Activated B cell treated with CpG ODN at 0.5 μM for 24 hours (primary cell): ENCODE results near the gene DNAJB1. TPM values are rescaled to one million over a fixed set of nuclear protein-coding genes. Genes with fewer than 3 reads are reported as not detected.
A peak's percentile ranks its signal among the peaks of the same experiment; 100 is the strongest.

Source experiments
- ATAC-seq: fragments of 200-7000 bp; cut with Tn5 transposase; one replicate; pipeline ENCODE4 v1.10.0; 2021; ENCODE audit warnings: low read depth, mild to moderate bottlenecking, moderate library complexity
- CTCF ChIA-PET: fragments of 350-600 bp; sonication (Branson Sonifier 250); formaldehyde crosslinking; loops from one replicate; lab custom pipeline; 2021; ENCODE audit warnings: antibody characterized with exemption; lab: Charles Lee
- POLR2A ChIA-PET: fragments of 350-600 bp; sonication (Branson Sonifier 250); formaldehyde crosslinking; loops from one replicate; lab custom pipeline; 2021; ENCODE audit warnings: antibody characterized with exemption; lab: Charles Lee
- DNase-seq: peaks from one replicate; pipeline ENCODE4 v3.0.0; 2022
- H3K27ac Mint-ChIP-seq: one replicate; pipeline ENCODE4 v1.8.0; 2020; ENCODE audit warnings: mixed read lengths
- H3K27me3 Mint-ChIP-seq: one replicate; pipeline ENCODE4 v1.8.0; 2021; ENCODE audit warnings: mixed read lengths
- H3K36me3 Mint-ChIP-seq: one replicate; pipeline ENCODE4 v1.8.0; 2021; ENCODE audit warnings: low read depth, mixed read lengths
- H3K4me1 Mint-ChIP-seq: one replicate; pipeline ENCODE4 v1.8.0; 2021; ENCODE audit warnings: mixed read lengths
- H3K4me3 Mint-ChIP-seq: one replicate; pipeline ENCODE4 v1.8.0; 2020; ENCODE audit warnings: mild to moderate bottlenecking, mixed read lengths
- H3K9me3 Mint-ChIP-seq: one replicate; pipeline ENCODE4 v1.8.0; 2020; ENCODE audit warnings: mixed read lengths
- intact Hi-C: fragments of 100-400 bp; cut with micrococcal nuclease; formaldehyde crosslinking; loops from one replicate; pipeline ENCODE4 v1.15.1; 2024
- total RNA-seq: library from RNA; stranded (reverse); gene quantifications from 2 replicates; pipeline ENCODE4 v1.2.3, GENCODE V29; 2022
- TF ChIP-seq, protein P1 (sequence below): fragments of 200-600 bp; IDR thresholded peaks from one replicate; pipeline ENCODE4 v1.8.0; 2022; ENCODE audit warnings: antibody characterized with exemption, mild to moderate bottlenecking

Gene DNAJB1
- total RNA-seq, 1 donor from 2014 or later = 56.1 TPM

DNA sequence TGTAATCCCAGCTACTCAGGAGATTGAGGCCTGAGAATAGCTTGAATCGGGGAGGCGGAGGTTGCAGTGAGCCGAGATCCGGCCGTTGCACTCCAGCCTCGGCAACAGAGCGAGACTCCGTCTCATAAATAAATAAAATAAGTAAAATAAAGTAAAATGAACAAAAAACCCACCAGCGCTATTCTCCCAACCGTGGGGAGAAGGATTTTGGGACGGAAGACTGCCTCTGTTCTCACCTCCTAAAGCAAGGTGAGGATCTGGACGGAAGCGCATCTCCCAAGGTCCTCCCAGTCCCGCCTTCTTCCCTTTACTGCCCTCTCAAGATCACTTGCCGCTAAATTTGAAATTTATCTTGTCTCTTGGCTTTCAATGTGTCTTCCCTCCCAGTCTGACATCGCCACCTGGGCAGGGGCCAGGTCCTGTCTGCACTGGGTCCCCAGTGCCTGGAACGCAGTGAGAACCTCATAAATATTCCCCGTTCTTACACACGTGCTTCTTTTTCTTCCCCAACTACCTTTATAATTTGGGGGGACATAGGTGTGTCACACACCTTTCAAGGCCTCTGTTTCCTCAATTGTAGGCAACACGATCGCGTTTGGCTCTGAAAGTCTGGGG, 1.2 kb upstream of the DNAJB1 start:
- Mint-ChIP-seq H3K27me3 (no peaks in the 10 kb centered on the region), H3K36me3 (peaks cover 34% of the 10 kb centered on the region), H3K4me3 (peak overlapping the region; percentile 91), H3K27ac (peak overlapping the region; percentile 93), H3K9me3 (no peaks in the 10 kb centered on the region), H3K4me1 (peaks cover 74% of the 10 kb centered on the region)
- DNase-seq (no peak), ATAC-seq (no peak)
- ChIA-PET CTCF (no interaction called here), POLR2A (interaction anchor here (0.6 to 3.3 kb wide), 5 partner anchors 8 to 1346 kb away, joined by 3 to 31 read pairs (median 6); partner anchors contain the start of gene TECR)
- intact Hi-C loops = loop anchor here (2.0 kb wide), 1 partner anchor 23 kb away; the partner anchor contains the start of gene GIPC1
- TF ChIP-seq, protein P1, sequence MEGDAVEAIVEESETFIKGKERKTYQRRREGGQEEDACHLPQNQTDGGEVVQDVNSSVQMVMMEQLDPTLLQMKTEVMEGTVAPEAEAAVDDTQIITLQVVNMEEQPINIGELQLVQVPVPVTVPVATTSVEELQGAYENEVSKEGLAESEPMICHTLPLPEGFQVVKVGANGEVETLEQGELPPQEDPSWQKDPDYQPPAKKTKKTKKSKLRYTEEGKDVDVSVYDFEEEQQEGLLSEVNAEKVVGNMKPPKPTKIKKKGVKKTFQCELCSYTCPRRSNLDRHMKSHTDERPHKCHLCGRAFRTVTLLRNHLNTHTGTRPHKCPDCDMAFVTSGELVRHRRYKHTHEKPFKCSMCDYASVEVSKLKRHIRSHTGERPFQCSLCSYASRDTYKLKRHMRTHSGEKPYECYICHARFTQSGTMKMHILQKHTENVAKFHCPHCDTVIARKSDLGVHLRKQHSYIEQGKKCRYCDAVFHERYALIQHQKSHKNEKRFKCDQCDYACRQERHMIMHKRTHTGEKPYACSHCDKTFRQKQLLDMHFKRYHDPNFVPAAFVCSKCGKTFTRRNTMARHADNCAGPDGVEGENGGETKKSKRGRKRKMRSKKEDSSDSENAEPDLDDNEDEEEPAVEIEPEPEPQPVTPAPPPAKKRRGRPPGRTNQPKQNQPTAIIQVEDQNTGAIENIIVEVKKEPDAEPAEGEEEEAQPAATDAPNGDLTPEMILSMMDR = no peak

GRCh38 chr19:14517446-14517839, 754 bp downstream of the DNAJB1 start:
- no peak for ATAC-seq
- Mint-ChIP-seq H3K36me3 (peaks cover 44% of the 10 kb centered on the region), H3K4me3 (peak overlapping the region; percentile 89), H3K27me3 (no peaks in the 10 kb centered on the region), H3K9me3 (no peaks in the 10 kb centered on the region), H3K27ac (peak overlapping the region; percentile 74), H3K4me1 (peaks cover 59% of the 10 kb centered on the region)
- ChIA-PET CTCF (interaction anchor here (0.7 to 1.5 kb wide), 3 partner anchors 11 to 37 kb away, joined by 3 read pairs; no protein-coding TSS in a partner anchor), POLR2A (interaction anchor here (0.6 to 3.3 kb wide), 12 partner anchors 10 to 268 kb away, joined by 3 to 31 read pairs (median 6); partner anchors contain the start of genes GIPC1, NDUFB7 and TECR)
- TF ChIP-seq, protein P1 = no peak
- intact Hi-C loops = no loop called here
- no peak for DNase-seq

DNA sequence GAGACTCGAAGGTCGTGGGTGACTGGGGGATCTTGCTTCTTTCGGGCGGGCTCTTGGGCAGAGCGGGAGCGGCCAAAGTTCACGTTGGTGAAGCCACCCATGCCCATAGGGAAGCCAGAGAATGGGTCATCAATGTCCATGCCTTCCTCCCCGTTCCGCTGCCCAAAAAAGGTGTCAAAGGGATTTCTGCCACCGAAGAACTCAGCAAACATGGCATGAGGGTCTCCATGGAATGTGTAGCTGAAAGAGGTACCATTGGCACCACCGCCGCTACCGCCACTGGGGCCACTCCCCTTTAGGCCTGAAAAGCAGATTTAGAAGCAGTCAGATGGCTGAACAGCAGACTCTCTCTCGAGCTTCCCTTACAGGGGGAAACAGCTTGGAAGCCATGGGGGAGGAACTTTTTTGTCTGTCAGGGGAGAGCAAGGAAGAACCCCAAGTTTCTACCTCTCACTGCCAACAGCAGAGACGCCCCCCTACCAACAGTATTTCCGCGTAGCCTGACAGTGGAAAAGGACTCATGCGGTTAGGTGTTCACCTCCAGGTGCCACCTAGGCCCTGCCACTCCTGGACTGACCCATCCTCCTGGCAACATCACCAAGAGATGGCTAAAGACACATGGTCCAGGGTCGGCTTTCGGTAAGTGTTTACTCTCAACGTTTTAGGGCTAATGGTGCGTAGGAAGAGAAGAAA, 1.3 kb downstream of the DNAJB1 start:
- ATAC-seq = no peak
- peaks cover 54% of the 10 kb centered on the region for H3K4me1 Mint-ChIP-seq
- peak overlapping the region; percentile 89 for H3K4me3 Mint-ChIP-seq

DNA sequence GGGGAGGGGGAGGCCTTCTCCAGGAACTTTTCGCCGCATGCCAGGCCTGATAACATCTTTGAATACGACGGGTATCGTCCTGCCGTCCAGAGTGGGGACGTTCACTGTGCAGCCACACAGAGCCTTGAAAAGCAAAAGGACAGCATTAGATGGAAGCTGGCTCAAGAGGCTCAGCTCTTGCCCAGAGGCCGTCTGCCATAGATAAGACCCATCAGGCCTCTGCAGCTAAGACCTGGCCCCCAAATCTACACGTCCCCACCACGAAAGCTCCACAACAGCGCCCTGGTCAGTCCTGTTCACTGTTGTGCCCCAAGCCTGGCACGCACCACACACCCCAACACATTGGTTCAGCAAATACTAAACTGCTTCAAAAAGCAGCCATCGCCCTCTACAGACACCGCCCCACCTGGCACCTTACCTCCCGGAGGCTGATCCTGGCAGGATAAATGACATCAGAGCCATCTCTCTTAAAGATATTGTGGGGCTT, 2.1 kb downstream of the DNAJB1 start:
- TF ChIP-seq, protein P1 = no peak
- CTCF ChIA-PET = interaction anchor here (0.6 to 1.4 kb wide), 2 partner anchors 9 to 135 kb away, joined by 3 read pairs; partner anchors contain the start of gene ADGRE5
- DNase-seq (no peak), ATAC-seq (no peak)
- peak overlapping the region; percentile 73 for H3K27ac Mint-ChIP-seq
- no peaks in the 10 kb centered on the region for H3K9me3 Mint-ChIP-seq
- intact Hi-C loops = no loop called here
- peaks cover 44% of the 10 kb centered on the region for H3K36me3 Mint-ChIP-seq
- POLR2A ChIA-PET = interaction anchor here (0.5 kb wide), 1 partner anchor 437 kb away, joined by 11 read pairs; no protein-coding TSS in a partner anchor
- peak overlapping the region; percentile 89 for H3K4me3 Mint-ChIP-seq
- H3K27me3 Mint-ChIP-seq = no peaks in the 10 kb centered on the region
- H3K4me1 Mint-ChIP-seq = peaks cover 49% of the 10 kb centered on the region

More for the DNA sequence above, 1.3 kb downstream of the DNAJB1 start:
- H3K36me3 Mint-ChIP-seq = peaks cover 44% of the 10 kb centered on the region
- intact Hi-C loops = no loop called here
- no peaks in the 10 kb centered on the region for H3K9me3 Mint-ChIP-seq
- TF ChIP-seq, protein P1 = no peak
- ChIA-PET CTCF (interaction anchor here (0.6 to 1.5 kb wide), 3 partner anchors 10 to 135 kb away, joined by 3 read pairs; partner anchors contain the start of gene ADGRE5), POLR2A (interaction anchor here (0.5 to 3.3 kb wide), 9 partner anchors 13 to 437 kb away, joined by 3 to 31 read pairs (median 9); partner anchors contain the start of genes GIPC1, NDUFB7 and TECR)
- H3K27me3 Mint-ChIP-seq = no peaks in the 10 kb centered on the region
- peak overlapping the region; percentile 74 for H3K27ac Mint-ChIP-seq
- DNase-seq = no peak
